ENCODE results near the gene KIF19. TPM values are rescaled to one million over a fixed set of nuclear protein-coding genes. Genes with fewer than 3 reads are reported as not detected.

KIF19 gene
- total RNA-seq, 1 experiment from 2014 or later, result 0.15 TPM

- ChIA-PET RAD21 (ENCODE audit: low non-redundant PET in 1 of 2, low total read pairs in 2 of 2, uncharacterized antibody in 2 of 2, unreplicated experiment in 2 of 2) (no interaction called here), POLR2A (no interaction called here), CTCF (no interaction called here)
- H3K9me3 ChIP-seq (ENCODE audit: control insufficient read depth in 1 of 2, insufficient read depth in 1 of 2, low read depth in 1 of 2, low read length in 2 of 2), result no peaks in the 10 kb centered on the region
- ATAC-seq (no peak), DNase-seq (ENCODE audit: low read depth, low spot score) (no peak)
- intact Hi-C loops (cut with micrococcal nuclease), result no loop called here
- no peak overlapping the region for H3K27ac ChIP-seq (ENCODE audit: low read depth, low read length)
- H3K9ac ChIP-seq (ENCODE audit: low read length), result no peak overlapping the region
- no peak for TF ChIP-seq SP1 (IDR thresholded peaks at IDR 0.05; ENCODE audit: low read depth)
- no peak for TF ChIP-seq CTCF (IDR thresholded peaks at IDR 0.05 in 2 of 3, conservative IDR thresholded peaks at IDR 0.05 in 1 of 3; ENCODE audit: borderline replicate concordance in 1 of 3, insufficient read depth in 1 of 3, low read depth in 2 of 3, low read length in 2 of 3)
- no peak for TF ChIP-seq CEBPB (IDR thresholded peaks at IDR 0.05; ENCODE audit: low read depth)
- no peak for TF ChIP-seq POLR2A (IDR thresholded peaks at IDR 0.05; ENCODE audit: borderline replicate concordance, extremely low read depth, insufficient read depth, insufficient read length)
- TF ChIP-seq FOSL1 (IDR thresholded peaks at IDR 0.05; ENCODE audit: low read depth), result no peak
- TF ChIP-seq, protein P1, sequence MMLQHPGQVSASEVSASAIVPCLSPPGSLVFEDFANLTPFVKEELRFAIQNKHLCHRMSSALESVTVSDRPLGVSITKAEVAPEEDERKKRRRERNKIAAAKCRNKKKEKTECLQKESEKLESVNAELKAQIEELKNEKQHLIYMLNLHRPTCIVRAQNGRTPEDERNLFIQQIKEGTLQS (IDR thresholded peaks at IDR 0.05), result no peak
- TF ChIP-seq ZNF274 (IDR thresholded peaks at IDR 0.05; ENCODE audit: low read depth, low read length), result no peak
- no peak for TF ChIP-seq REST (IDR thresholded peaks at IDR 0.05; ENCODE audit: low read depth)
- no peak for TF ChIP-seq YY1 (IDR thresholded peaks at IDR 0.05; ENCODE audit: extremely low read depth, insufficient replicate concordance, low read depth, low read length)
- no peaks in the 10 kb centered on the region for H3K4me1 ChIP-seq (ENCODE audit: control insufficient read depth in 1 of 2, insufficient read depth in 2 of 2, low read length in 2 of 2)
- H3K4me2 ChIP-seq (ENCODE audit: low read length), result no peak overlapping the region
- no peak overlapping the region for H3K4me3 ChIP-seq (replicated peaks in 1 of 2; ENCODE audit: low read depth in 1 of 2, low read length in 2 of 2)
- no peaks in the 10 kb centered on the region; the same call in 1 of the 2 replicates for H3K27me3 ChIP-seq (ENCODE audit: insufficient read depth, low read length)
- no peaks in the 10 kb centered on the region for H3K36me3 ChIP-seq (ENCODE audit: control insufficient read depth in 1 of 2, insufficient read depth in 2 of 2, low read length in 2 of 2)
- no TSS peak for BruUV-seq (replicated peaks)
- H4K20me1 ChIP-seq (ENCODE audit: insufficient read depth), result no peaks in the 10 kb centered on the region
- H3K9me2 ChIP-seq (ENCODE audit: insufficient read depth), result no peaks in the 10 kb centered on the region
- no peaks in the 10 kb centered on the region for H3K79me2 ChIP-seq (ENCODE audit: insufficient read depth, low read length)
- H2AFZ ChIP-seq (ENCODE audit: low read depth, low read length, poor library complexity, severe bottlenecking), result no peak overlapping the region
These were observed 11.9 kb downstream of the KIF19 start for GRCh38 chr17:74337834-74338500.
